Testis (tissue), 3 donors: ENCODE measurements around the gene CDC42EP1. TPM values are rescaled to one million over a fixed set of nuclear protein-coding genes. Genes with fewer than 3 reads are reported as not detected.
"Not testable (repeated sequence)": the region's sequence is repeated elsewhere in the genome, so short reads cannot be mapped to it uniquely, and the experiment has no call there.

Experiments used
- DNase-seq: peaks from one replicate; pipeline ENCODE4 v3.0.0-alpha.2; 2019
- H3K27ac ChIP-seq, 2 donors: fragments of 200-600 bp; sonication (generic); one replicate each; pipeline ENCODE4 v1.5.1; 2019
- H3K27me3 ChIP-seq: fragments of 200-600 bp; sonication (generic); one replicate; pipeline ENCODE4 v1.5.1; 2019
- H3K36me3 ChIP-seq: fragments of 200-600 bp; sonication (generic); one replicate; pipeline ENCODE4 v1.5.1; 2017; ENCODE audit warnings: low read depth; ENCODE audit errors: missing control alignments
- H3K4me1 ChIP-seq: fragments of 200-600 bp; sonication (generic); one replicate; pipeline ENCODE4 v1.5.1; 2019
- H3K4me3 ChIP-seq, 2 donors: fragments of 200-600 bp; sonication (generic); one replicate each; pipeline ENCODE4 v1.5.1; 2017 to 2019
- H3K9me3 ChIP-seq: fragments of 200-600 bp; sonication (generic); one replicate; pipeline ENCODE4 v1.5.1; 2017
- CTCF ChIP-seq, 3 experiments: fragments of 450-650 bp in 2 of 3; fragments of 200-600 bp in 1 of 3; sonication (generic) in 1 of 3; IDR thresholded peaks; one replicate each; pipeline ENCODE4 v1.5.1; 2016 to 2019; ENCODE audit warnings: antibody characterized with exemption in 3 of 3, mild to moderate bottlenecking in 2 of 3, moderate library complexity in 1 of 3
- POLR2A ChIP-seq: fragments of 450-650 bp; IDR thresholded peaks from one replicate; pipeline ENCODE4 v1.6.1; 2017; ENCODE audit warnings: antibody characterized with exemption, mild to moderate bottlenecking, moderate library complexity
- WGBS, 2 donors: methylation state at CpG; one replicate each; pipeline ENCODE4 v1.1.5; 2018; 5-methylcytosine and 5-hydroxymethylcytosine counted together
- intact Hi-C: fragments of 100-400 bp; cut with DNase I; formaldehyde crosslinking; loops from one replicate; pipeline ENCODE4 v1.15.1; 2023; ENCODE audit warnings: low total_unique reads
- polyA plus RNA-seq: library from polyadenylated mRNA; stranded (reverse); fragments of 350-450 nt; fragmentation: Illumina TruSeq; extraction: RNeasy Lipid Tissue Mini Kit (QIAGEN cat#74804); gene quantifications from one replicate; pipeline ENCODE4 v1.2.3, GENCODE V29; 2014; ENCODE audit warnings: low read depth, low replicate concordance; ENCODE audit not compliant: insufficient read depth
- total RNA-seq, 2 donors: library from RNA; depleted of rRNA; stranded (reverse); fragments of >200 nt; gene quantifications; one replicate each; pipeline ENCODE4 v1.2.3, GENCODE V29; 2016

The CDC42EP1 gene
- total and polyA plus RNA-seq, 3 donors from 2014 or later = 49.0 to 87.4 (median 73.9) TPM

GRCh38 chr22:37589636-37590035, 29.4 kb downstream of the CDC42EP1 start:
- H3K27ac ChIP-seq = no peak overlapping the region
- no peak for DNase-seq
- TF ChIP-seq CTCF (IDR thresholded peaks at IDR 0.05) = no peak
- TF ChIP-seq POLR2A = no peak
- intact Hi-C loops = no loop called here
- H3K4me1 ChIP-seq = peaks cover 7% of the 10 kb centered on the region
- H3K27me3 ChIP-seq = no peaks in the 10 kb centered on the region
- H3K9me3 ChIP-seq = no peaks in the 10 kb centered on the region
- WGBS, 2 donors = 90 to 95% methylated on average over 5 of the region's 5 CpGs
- H3K36me3 ChIP-seq = no peaks in the 10 kb centered on the region
- H3K4me3 ChIP-seq = no peak overlapping the region

DNA sequence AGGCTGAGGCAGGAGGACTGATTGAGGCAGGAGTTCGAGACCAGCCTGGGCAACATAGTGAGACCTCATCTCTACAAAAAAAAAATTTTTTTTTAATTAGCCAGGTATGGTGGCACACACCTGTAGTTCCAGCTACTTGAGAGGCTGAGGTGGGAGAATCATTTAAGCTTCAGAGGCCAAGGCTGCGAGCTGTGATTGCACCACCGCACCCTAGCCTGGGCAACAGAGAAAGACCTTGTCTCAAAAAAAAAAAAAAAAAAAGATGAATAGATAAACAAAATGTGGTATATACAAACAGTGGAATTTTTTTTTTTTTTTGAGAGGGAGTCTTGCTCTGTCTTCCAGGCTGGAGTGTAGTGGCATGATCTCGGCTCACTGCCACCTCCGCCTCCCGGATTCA, 30.8 kb downstream of the CDC42EP1 start:
- H3K4me1 ChIP-seq, H3K9me3 ChIP-seq, H3K27me3 ChIP-seq, H3K36me3 ChIP-seq, intact Hi-C loops, H3K27ac ChIP-seq, H3K4me3 ChIP-seq, DNase-seq: not testable (repeated sequence)
- WGBS, 2 donors = 93 to 95% methylated on average over 6 of the region's 6 CpGs

GRCh38 chr22:37591823-37592404, 31.6 kb downstream of the CDC42EP1 start:
- no peak for DNase-seq
- H3K36me3 ChIP-seq = no peaks in the 10 kb centered on the region
- H3K4me3 ChIP-seq = no peak overlapping the region
- no peak overlapping the region for H3K27ac ChIP-seq
- TF ChIP-seq CTCF (IDR thresholded peaks at IDR 0.05) = no peak
- no peak for TF ChIP-seq POLR2A
- H3K4me1 ChIP-seq = peaks cover 7% of the 10 kb centered on the region
- no peaks in the 10 kb centered on the region for H3K27me3 ChIP-seq
- 89 to 90% methylated on average over 12 of the region's 12 CpGs for WGBS, 2 donors
- H3K9me3 ChIP-seq = no peaks in the 10 kb centered on the region
- intact Hi-C loops = no loop called here

DNA sequence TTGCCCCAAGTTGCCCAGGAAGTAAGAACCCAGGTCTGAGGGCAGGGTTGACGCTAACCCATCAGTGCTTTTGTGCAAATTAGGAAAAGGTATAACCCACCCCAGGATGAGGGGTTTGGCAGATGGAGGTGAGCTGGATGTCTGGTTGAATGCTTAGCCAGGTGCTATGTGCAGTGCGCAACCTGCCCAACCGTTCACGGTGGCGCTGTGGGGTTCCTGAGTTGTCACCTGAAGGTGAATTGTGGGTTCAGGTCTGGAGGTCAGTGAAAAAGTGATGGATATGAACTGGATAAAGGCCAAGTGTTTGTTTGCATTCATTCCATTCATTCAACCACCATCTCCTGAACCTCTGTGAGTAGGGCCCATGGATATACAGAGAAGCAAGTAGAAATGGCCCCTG, 34.0 kb downstream of the CDC42EP1 start:
- 88 to 94% methylated on average over 5 of the region's 5 CpGs for WGBS, 2 donors
- H3K4me1 ChIP-seq = peaks cover 14% of the 10 kb centered on the region
- TF ChIP-seq POLR2A (no peak), CTCF (IDR thresholded peaks at IDR 0.05) (no peak)
- H3K27me3 ChIP-seq = no peaks in the 10 kb centered on the region
- no peak for DNase-seq
- intact Hi-C loops = no loop called here
- no peaks in the 10 kb centered on the region for H3K36me3 ChIP-seq
- no peak overlapping the region for H3K4me3 ChIP-seq
- H3K27ac ChIP-seq = no peak overlapping the region
- no peaks in the 10 kb centered on the region for H3K9me3 ChIP-seq

DNA sequence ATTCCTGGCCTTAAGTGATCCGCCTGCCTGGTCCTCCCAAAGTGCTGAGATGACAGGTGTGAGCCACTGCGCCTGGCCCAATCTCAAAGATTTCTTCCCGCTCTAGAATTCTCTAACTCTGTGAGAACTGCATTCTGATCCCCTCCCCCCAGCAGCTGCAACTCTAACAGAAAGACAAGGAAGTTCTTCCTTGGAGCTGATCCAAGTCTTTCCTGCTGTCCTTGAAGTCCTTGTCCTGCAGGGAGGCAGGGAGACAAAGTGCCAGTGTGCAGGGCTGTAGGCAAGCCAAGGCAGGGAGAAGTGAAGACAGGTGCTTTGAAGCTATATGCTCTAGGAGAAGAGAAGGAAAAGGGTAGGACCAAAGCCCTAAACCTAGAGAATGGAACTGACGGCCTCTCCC, 38.9 kb downstream of the CDC42EP1 start:
- H3K4me3 ChIP-seq = no peak overlapping the region
- WGBS, 2 donors = 34 to 60% methylated on average over 4 of the region's 4 CpGs
- TF ChIP-seq POLR2A (no peak), CTCF (IDR thresholded peaks at IDR 0.05) (no peak)
- DNase-seq = peak; percentile 91
- no peaks in the 10 kb centered on the region for H3K27me3 ChIP-seq
- H3K36me3 ChIP-seq = no peaks in the 10 kb centered on the region
- peaks cover 12% of the 10 kb centered on the region for H3K4me1 ChIP-seq
- no peaks in the 10 kb centered on the region for H3K9me3 ChIP-seq
- intact Hi-C loops = no loop called here
- no peak overlapping the region for H3K27ac ChIP-seq
